BJ (cell line): ENCODE results near the gene TMEM179. TPM values are rescaled to one million over a fixed set of nuclear protein-coding genes. Genes with fewer than 3 reads are reported as not detected.

Experiments
- CTCF ChIA-PET: fragments of 350-600 bp; formaldehyde crosslinking; extraction: SDS; loops from one replicate; lab custom pipeline; 2021; ENCODE audit warnings: antibody characterized with exemption, inconsistent platforms; lab: Yijun Ruan, JAX
- POLR2A ChIA-PET: fragments of 300-600 bp; sonication (Branson Sonifier 250); formaldehyde crosslinking; extraction: SDS; loops from one replicate; lab custom pipeline; 2021; ENCODE audit warnings: antibody characterized with exemption; lab: Charles Lee
- DNase-seq: peaks from one replicate; pipeline ENCODE4 v3.0.0-alpha.2; 2011; ENCODE audit warnings: low read depth
- H3K27me3 ChIP-seq: 2 replicates; pipeline ENCODE4 v1.6.0; 2011; ENCODE audit warnings: low read length; ENCODE audit not compliant: control insufficient read depth, insufficient read depth
- H3K36me3 ChIP-seq: 2 replicates; pipeline ENCODE4 v1.5.1; 2011; ENCODE audit warnings: low read length; ENCODE audit not compliant: control insufficient read depth, insufficient read depth
- H3K4me3 ChIP-seq: 2 replicates; pipeline ENCODE4 v1.5.1; 2011; ENCODE audit warnings: low read depth, mild to moderate bottlenecking, control low read depth, low read length
- CTCF ChIP-seq: IDR thresholded peaks from 2 replicates; pipeline ENCODE4 v1.5.1; 2011; ENCODE audit warnings: low read depth, mild to moderate bottlenecking, control low read depth, inconsistent platforms, low read length, moderate library complexity; ENCODE audit not compliant: insufficient read depth
- polyA plus RNA-seq: library from polyadenylated mRNA; depleted of rRNA; stranded (reverse); fragments of >200 nt; gene quantifications from 2 replicates; pipeline ENCODE4 v1.2.3, GENCODE V29; 2011

Gene TMEM179
- polyA plus RNA-seq, 1 experiment: 0.09 TPM

GRCh38 chr14:104592292-104592672 lies 12.3 kb downstream of the TMEM179 start:
- POLR2A ChIA-PET: no interaction called here
- CTCF ChIA-PET: no interaction called here
- no peak for TF ChIP-seq CTCF
- no peak for DNase-seq
- no peak overlapping the region for H3K4me3 ChIP-seq
- H3K27me3 ChIP-seq: peaks cover 1% of the 10 kb centered on the region; the same call in 1 of the 2 replicates
- H3K36me3 ChIP-seq: no peaks in the 10 kb centered on the region

- Histone ChIP-seq H3K36me3 (no peaks in the 10 kb centered on the region), H3K27me3 (peaks cover 2% of the 10 kb centered on the region), H3K4me3 (no peak overlapping the region)
- CTCF ChIA-PET: interaction anchor here (1.1 kb wide), 1 partner anchor 27 kb away, joined by 3 read pairs; no protein-coding TSS in a partner anchor
- TF ChIP-seq CTCF: no peak
- DNase-seq: no peak
- POLR2A ChIA-PET: no interaction called here
Measured at GRCh38 chr14:104591506-104592291, 12.9 kb downstream of the TMEM179 start.

GRCh38 chr14:104591031-104591430 lies 13.5 kb downstream of the TMEM179 start:
- ChIA-PET POLR2A (no interaction called here), CTCF (interaction anchor here (1.1 kb wide), 1 partner anchor 27 kb away, joined by 3 read pairs; no protein-coding TSS in a partner anchor)
- Histone ChIP-seq H3K4me3 (no peak overlapping the region), H3K36me3 (no peaks in the 10 kb centered on the region), H3K27me3 (peaks cover 3% of the 10 kb centered on the region)
- no peak for DNase-seq
- TF ChIP-seq CTCF: no peak

GRCh38 chr14:104590240-104590965 lies 14.2 kb downstream of the TMEM179 start:
- ChIA-PET POLR2A (no interaction called here), CTCF (interaction anchor here (1.1 kb wide), 1 partner anchor 26 kb away, joined by 3 read pairs; no protein-coding TSS in a partner anchor)
- peaks cover 3% of the 10 kb centered on the region for H3K27me3 ChIP-seq
- no peaks in the 10 kb centered on the region for H3K36me3 ChIP-seq
- no peak for TF ChIP-seq CTCF
- no peak overlapping the region for H3K4me3 ChIP-seq
- no peak for DNase-seq

- CTCF ChIA-PET: no interaction called here
Measured at GRCh38 chr14:104589338-104590195, 15.0 kb downstream of the TMEM179 start.

More at GRCh38 chr14:104589338-104590195, 15.0 kb downstream of the TMEM179 start:
- H3K36me3 ChIP-seq: no peaks in the 10 kb centered on the region
- POLR2A ChIA-PET: no interaction called here
- DNase-seq: no peak
- H3K27me3 ChIP-seq: peaks cover 3% of the 10 kb centered on the region
- no peak for TF ChIP-seq CTCF
- H3K4me3 ChIP-seq: no peak overlapping the region
